Muscle layer of colon (tissue), 2 donors: ENCODE results near the gene DPF3.

Source experiments
- H3K27ac ChIP-seq: one replicate; pipeline ENCODE4 v1.7.0; 2013; ENCODE audit warnings: low read depth, mild to moderate bottlenecking, low read length, moderate library complexity
- H3K27me3 ChIP-seq, 2 donors: one replicate each; pipeline ENCODE4 v1.7.0; 2013; ENCODE audit warnings: low read length in 2 of 2, mild to moderate bottlenecking in 2 of 2; ENCODE audit not compliant: insufficient read depth in 2 of 2, control insufficient read depth in 1 of 2
- H3K36me3 ChIP-seq: one replicate; pipeline ENCODE4 v1.7.0; 2013; ENCODE audit warnings: mild to moderate bottlenecking, low read length; ENCODE audit not compliant: insufficient read depth
- H3K4me1 ChIP-seq: one replicate; pipeline ENCODE4 v1.7.0; 2013; ENCODE audit warnings: mild to moderate bottlenecking, low read length; ENCODE audit not compliant: insufficient read depth
- H3K4me3 ChIP-seq, 2 donors: one replicate each; pipeline ENCODE4 v1.7.0; 2013; ENCODE audit warnings: low read length in 2 of 2, low read depth in 1 of 2, mild to moderate bottlenecking in 1 of 2, moderate library complexity in 1 of 2
- H3K9ac ChIP-seq: one replicate; pipeline ENCODE4 v1.7.0; 2013; ENCODE audit warnings: low read length
- H3K9me3 ChIP-seq: one replicate; pipeline ENCODE4 v1.7.0; 2013; ENCODE audit warnings: mild to moderate bottlenecking, low read length
- donor health status: abdominal sarcoma.
- donor health status: Adenocarcinoma of cecum.

Gene DPF3

DNA sequence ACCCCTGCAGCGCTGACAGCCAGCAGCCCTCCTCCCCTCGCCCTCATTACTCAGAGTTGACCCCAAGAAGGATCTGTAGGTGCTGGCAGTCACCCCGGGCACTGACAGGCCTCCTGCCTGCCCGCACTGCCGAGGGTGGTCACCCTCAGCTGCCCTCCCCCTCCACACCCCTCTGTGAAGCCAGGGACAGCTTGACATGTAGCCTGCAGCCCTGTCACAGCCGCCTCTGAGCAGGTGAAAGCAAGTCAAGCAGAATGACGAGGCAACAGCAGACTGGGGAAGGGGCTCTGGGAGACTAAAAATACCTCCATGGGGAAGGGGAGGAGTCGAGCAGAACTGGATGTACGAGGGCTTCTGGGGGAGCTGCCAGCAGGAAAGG lies 178.1 kb downstream of the DPF3 start:
- Histone ChIP-seq H3K27me3 (no peaks in the 10 kb centered on the region), H3K9me3 (no peaks in the 10 kb centered on the region), H3K27ac (no peak overlapping the region), H3K4me3 (no peak overlapping the region), H3K36me3 (no peaks in the 10 kb centered on the region), H3K9ac (no peak overlapping the region), H3K4me1 (no peaks in the 10 kb centered on the region)

- no peak overlapping the region for H3K27ac ChIP-seq
- no peak overlapping the region for H3K4me3 ChIP-seq
- no peaks in the 10 kb centered on the region for H3K9me3 ChIP-seq
- H3K27me3 ChIP-seq: no peaks in the 10 kb centered on the region
- no peaks in the 10 kb centered on the region for H3K36me3 ChIP-seq
- H3K9ac ChIP-seq: no peak overlapping the region
- no peaks in the 10 kb centered on the region for H3K4me1 ChIP-seq
These were observed 178.6 kb downstream of the DPF3 start for GRCh38 chr14:72715215-72715849.

- no peaks in the 10 kb centered on the region for H3K9me3 ChIP-seq
- H3K4me1 ChIP-seq: no peaks in the 10 kb centered on the region
- H3K4me3 ChIP-seq: no peak overlapping the region
- H3K27ac ChIP-seq: no peak overlapping the region
- no peaks in the 10 kb centered on the region for H3K27me3 ChIP-seq
- no peaks in the 10 kb centered on the region for H3K36me3 ChIP-seq
- H3K9ac ChIP-seq: no peak overlapping the region
These were observed 179.1 kb downstream of the DPF3 start for GRCh38 chr14:72714871-72715214.

DNA sequence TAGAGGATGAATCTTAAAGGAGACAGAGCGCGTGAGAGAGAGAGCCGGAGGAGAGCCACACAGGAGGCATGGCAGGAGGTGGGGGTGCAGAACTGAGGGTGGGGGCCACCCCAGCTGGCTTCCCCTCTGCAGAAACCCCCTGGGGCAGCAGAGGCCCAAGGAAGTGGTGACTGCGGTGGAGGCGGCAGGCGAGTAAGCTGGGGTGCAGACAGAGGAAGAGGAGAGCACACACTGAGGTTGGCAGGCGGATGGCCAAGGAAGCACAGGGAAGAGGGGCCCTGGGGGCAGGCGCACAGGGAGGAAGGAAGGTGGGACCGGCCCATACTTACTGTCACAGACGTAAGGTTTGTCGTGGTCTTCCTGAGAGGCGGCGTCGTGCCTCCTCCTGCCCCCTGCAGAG lies 179.8 kb downstream of the DPF3 start:
- H3K9ac ChIP-seq: no peak overlapping the region

GRCh38 chr14:72711936-72712335 lies 182.0 kb downstream of the DPF3 start:
- H3K36me3 ChIP-seq: no peaks in the 10 kb centered on the region
- no peak overlapping the region for H3K9ac ChIP-seq
- H3K27me3 ChIP-seq: no peaks in the 10 kb centered on the region
- no peak overlapping the region for H3K4me3 ChIP-seq
- H3K9me3 ChIP-seq: no peaks in the 10 kb centered on the region
- H3K27ac ChIP-seq: no peak overlapping the region
- no peaks in the 10 kb centered on the region for H3K4me1 ChIP-seq

More for the DNA sequence above, 179.8 kb downstream of the DPF3 start:
- Histone ChIP-seq H3K36me3 (no peaks in the 10 kb centered on the region), H3K27ac (no peak overlapping the region), H3K4me1 (no peaks in the 10 kb centered on the region), H3K4me3 (no peak overlapping the region), H3K27me3 (no peaks in the 10 kb centered on the region), H3K9me3 (no peaks in the 10 kb centered on the region)

DNA sequence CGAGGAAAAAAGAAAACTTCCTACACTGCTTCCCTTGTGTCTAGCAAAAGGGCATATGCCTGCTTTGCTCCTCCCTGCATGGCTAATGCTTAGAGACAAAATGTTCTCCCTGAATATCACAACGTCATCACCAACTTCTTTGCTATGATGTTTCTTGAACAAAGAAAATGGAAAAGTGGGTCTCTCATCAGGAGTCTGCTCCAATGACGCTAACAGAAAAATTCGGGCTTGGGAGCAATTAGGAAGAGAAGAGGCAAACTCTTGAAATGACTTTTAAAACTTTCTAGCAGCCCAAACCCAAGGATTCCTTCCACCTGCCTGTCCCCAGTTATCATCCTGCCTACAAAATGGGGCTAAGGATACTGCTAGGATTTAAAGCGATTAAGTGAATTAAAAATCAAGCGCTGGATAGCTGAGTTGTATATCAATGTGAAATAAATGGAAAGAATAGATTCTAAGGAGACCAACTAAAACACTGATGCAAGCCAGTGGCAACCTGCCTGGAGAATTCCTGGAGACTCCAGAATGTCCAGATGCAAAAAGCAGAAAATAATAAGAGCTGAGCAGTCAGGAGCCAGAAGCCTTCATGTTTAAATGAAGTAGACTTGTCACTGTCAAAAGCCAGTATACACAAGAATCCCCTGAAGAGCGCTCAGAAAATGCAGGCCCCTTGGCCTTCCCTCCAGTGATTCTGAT lies 183.8 kb downstream of the DPF3 start:
- Histone ChIP-seq H3K4me1 (no peaks in the 10 kb centered on the region), H3K27me3 (no peaks in the 10 kb centered on the region), H3K36me3 (no peaks in the 10 kb centered on the region), H3K9ac (no peak overlapping the region), H3K4me3 (no peak overlapping the region), H3K9me3 (no peaks in the 10 kb centered on the region), H3K27ac (no peak overlapping the region)

DNA sequence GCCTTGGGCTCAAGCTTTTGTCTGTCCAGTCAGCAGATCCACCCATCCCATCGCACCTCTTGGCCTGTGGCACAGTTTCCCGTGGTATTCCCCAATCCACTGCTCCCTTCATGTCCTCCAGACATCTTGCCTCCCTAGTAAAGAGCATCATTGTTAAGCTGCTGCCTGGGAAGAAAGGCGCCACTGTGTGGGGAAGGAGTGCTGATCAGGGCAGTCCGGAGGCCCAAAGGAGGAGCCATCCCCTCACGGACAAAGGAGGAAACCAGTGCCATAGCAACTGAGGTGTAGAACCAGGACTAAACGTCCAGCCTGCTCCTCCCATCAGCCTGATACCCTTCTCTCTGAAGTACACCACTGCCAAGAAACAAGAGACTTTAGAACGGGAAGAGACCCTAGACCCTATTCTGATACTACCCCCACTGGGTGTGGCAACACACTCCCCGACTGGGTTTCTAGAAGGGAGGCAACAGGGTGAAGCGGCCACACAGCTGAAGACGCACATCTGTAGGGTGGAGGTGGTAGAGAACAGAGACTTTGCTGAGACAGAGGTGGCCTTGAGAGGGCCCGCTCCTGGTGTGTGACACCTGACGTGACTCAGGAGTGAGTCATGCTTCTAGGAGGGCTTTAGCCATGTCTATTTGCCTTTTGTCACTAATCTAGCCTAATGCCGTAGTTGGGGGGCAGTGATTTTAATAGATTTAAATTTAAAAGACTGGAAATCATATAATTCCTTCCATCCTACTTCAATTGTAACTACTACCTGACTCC lies 185.0 kb downstream of the DPF3 start:
- Histone ChIP-seq H3K36me3 (no peaks in the 10 kb centered on the region), H3K4me1 (no peaks in the 10 kb centered on the region), H3K4me3 (no peak overlapping the region), H3K9me3 (no peaks in the 10 kb centered on the region), H3K27ac (no peak overlapping the region), H3K9ac (no peak overlapping the region), H3K27me3 (no peaks in the 10 kb centered on the region)

DNA sequence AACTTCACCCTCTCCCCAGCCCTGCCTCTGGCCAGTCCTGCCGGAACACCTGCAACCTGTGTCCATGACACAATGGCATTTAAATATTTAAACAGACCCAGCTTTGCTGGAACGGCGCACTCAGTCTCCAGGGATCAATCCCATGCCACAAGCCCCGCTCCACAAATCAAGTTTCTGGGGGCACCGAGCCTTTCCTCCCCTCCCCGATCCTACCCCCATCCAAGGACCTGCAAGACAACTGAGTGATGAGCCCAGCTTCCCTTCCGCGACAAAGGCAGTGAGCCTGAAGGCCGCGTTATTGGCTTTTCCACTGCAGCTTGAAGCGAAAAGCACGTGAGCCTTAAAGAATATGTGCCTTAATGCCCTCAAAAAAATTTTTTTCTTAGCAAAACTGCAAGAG lies 185.7 kb downstream of the DPF3 start:
- H3K9me3 ChIP-seq: no peaks in the 10 kb centered on the region
- no peak overlapping the region for H3K27ac ChIP-seq

DNA sequence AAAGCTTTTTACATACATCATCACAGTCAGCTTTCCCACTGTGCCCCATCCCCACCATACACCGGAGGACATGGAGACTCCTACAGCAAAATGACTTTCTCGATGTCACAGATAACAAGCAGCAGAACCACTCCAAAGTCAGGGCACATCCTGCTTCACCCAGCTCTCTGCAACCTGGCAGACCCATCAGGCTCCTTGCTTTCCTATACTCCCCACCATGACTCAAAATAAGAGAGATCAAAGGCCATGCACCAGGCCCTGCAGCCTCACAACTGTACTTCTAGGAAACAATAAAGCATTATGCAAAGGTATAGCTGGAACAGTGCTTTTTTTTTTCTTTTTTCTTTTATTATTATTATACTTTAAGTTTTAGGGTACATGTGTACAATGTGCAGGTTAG lies 187.4 kb downstream of the DPF3 start:
- Histone ChIP-seq H3K27ac (no peak overlapping the region), H3K27me3 (no peaks in the 10 kb centered on the region), H3K4me3 (no peak overlapping the region), H3K9ac (no peak overlapping the region), H3K36me3 (no peaks in the 10 kb centered on the region), H3K9me3 (no peaks in the 10 kb centered on the region), H3K4me1 (no peaks in the 10 kb centered on the region)

More for the DNA sequence above, 185.7 kb downstream of the DPF3 start:
- Histone ChIP-seq H3K4me1 (no peaks in the 10 kb centered on the region), H3K36me3 (no peaks in the 10 kb centered on the region), H3K9ac (no peak overlapping the region), H3K4me3 (no peak overlapping the region), H3K27me3 (no peaks in the 10 kb centered on the region)

DNA sequence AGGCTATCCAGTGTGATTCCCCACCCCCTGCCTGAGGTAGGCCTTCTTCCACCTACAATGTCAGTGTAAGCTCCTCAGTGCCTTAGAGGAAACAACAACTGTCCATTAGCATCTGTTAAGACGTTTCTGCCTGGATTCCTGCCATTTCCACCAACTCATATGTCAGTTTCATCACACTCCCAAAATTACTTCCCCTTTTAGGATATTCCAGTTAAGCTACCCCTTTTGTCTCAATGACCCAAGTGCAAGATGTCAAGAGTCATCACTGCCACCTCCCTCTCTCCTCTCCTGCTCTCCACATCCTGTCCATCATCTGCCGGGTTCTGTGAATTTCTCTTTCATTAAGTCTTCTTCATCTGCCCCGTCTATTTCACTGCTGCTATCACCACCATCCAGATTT lies 189.4 kb downstream of the DPF3 start:
- Histone ChIP-seq H3K4me1 (no peaks in the 10 kb centered on the region), H3K27me3 (no peaks in the 10 kb centered on the region), H3K27ac (no peak overlapping the region), H3K4me3 (no peak overlapping the region), H3K36me3 (no peaks in the 10 kb centered on the region), H3K9ac (no peak overlapping the region), H3K9me3 (no peaks in the 10 kb centered on the region)

GRCh38 chr14:72701605-72702004 lies 192.3 kb downstream of the DPF3 start:
- no peak overlapping the region for H3K9ac ChIP-seq
- H3K4me1 ChIP-seq: no peaks in the 10 kb centered on the region
- no peaks in the 10 kb centered on the region for H3K27me3 ChIP-seq
- no peak overlapping the region for H3K27ac ChIP-seq
- no peaks in the 10 kb centered on the region for H3K36me3 ChIP-seq
- H3K4me3 ChIP-seq: no peak overlapping the region
- H3K9me3 ChIP-seq: no peaks in the 10 kb centered on the region

DNA sequence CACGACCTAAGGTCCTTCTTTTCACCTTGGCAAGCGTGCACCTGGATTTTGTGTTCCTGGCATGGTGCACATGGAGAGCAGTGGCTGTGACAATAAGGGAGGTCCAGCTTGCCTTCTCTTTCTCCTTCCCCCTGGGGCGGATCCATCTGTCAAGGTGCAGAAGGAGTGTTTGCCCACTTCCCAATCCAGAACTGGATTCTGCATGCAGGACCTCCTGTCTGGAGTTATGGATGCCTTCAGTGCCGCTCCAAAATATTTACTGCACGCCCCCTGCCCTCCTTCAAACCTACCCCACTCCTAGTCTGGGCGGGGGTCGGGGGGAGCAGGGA lies 192.7 kb downstream of the DPF3 start:
- Histone ChIP-seq H3K4me3 (no peak overlapping the region), H3K27me3 (no peaks in the 10 kb centered on the region), H3K9ac (no peak overlapping the region), H3K4me1 (no peaks in the 10 kb centered on the region), H3K9me3 (no peaks in the 10 kb centered on the region), H3K27ac (no peak overlapping the region), H3K36me3 (no peaks in the 10 kb centered on the region)
